Iris pigment epithelial cell (primary cell): Measurements from ENCODE around the gene MAS1L.

Experiments
- DNase-seq: peaks from one replicate; pipeline ENCODE4 v3.0.0-alpha.2; 2011; ENCODE audit warnings: low read depth

Gene MAS1L

GRCh38 chr6:29487660-29488059 lies at the start of gene MAS1L:
TSS of gene MAS1L (minus strand) at chr6:29487956. CDS start at chr6:29487902, 54 bp downstream.
- DNase-seq = no peak

DNA sequence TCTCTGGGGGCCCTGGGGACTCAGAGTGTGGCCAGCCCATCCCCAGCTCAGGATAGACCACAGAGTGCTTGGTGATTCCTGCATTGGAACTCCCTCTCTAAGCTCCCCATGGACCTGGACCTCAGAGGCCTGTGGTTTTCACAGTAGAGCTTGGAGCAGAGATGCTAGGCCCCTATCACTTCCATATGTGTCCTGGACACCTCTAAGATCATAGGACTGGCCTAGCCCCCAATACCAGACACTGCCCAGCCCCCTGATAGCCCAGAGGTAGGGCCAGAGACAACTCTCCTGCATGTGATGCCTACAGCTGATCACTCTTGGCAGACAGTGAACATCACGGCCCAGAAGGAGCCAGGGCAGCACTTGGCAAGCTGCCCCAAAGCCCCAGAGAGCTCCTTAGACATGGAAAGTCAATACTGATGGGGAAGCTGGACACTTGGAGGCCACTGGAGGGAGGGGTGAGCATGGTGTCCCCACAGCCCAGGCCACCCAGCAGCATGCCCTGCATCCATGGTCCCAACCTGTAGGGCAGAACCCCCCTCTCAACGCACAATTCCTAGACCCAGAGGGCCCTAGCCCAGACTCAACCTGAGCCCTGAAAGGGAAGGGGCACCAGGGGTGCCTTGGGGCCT lies 44.7 kb upstream of the MAS1L start:
- no peak for DNase-seq

GRCh38 chr6:29531668-29532067 lies 43.9 kb upstream of the MAS1L start:
- no peak for DNase-seq

DNA sequence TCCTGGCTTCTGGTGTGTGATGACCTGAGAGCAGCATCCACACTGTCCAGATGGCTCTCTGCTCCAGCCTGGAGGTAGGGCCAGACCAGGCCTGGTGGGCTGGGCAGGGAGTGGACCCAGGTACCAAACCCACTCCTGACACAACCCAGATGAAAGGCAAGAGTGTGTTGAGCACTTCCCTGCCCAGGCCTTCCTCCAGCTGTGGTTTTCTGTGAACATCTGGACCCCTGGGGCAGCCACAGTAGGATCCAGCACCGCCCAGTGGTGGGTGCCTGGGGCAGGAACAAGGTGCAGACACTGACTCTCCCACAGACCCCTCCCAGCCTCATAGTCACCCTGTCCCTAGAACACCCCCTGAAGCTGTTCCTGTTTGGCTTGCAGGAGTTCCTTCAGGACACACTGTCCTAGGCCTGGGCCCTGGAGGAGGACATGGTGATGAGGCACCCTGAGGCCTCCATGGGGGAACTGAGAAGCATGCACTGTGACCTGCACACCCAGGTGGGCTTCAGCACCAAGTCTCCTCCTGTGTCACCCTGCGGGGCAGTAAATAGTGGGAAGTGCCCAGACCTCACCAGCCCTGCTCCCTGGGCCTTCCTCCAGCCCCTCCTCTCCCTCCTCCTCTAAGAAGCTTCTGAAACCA lies 43.0 kb upstream of the MAS1L start:
- DNase-seq = no peak

DNA sequence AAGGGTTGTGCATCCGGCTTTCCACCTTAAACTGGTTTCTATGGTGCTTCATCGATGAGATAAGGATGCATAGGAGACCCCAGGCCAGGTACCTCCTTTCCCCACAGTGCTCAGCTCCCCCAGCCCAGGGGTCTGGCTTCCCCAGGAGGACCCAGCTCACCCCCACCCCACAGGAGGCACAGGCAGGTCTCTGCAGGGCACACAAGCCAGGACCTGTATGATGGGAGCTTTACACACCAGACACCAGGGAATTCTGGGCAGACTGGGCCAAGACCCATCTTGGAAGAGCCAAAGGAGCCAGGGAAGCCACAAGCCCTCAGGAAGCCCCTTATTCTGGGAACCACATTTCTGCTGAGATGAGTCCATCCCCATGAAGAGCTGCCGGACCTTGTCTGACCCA lies 42.2 kb upstream of the MAS1L start:
- no peak for DNase-seq

GRCh38 chr6:29528988-29529560 lies 41.3 kb upstream of the MAS1L start:
- no peak for DNase-seq

GRCh38 chr6:29528300-29528931 lies 40.7 kb upstream of the MAS1L start:
- DNase-seq = no peak

DNA sequence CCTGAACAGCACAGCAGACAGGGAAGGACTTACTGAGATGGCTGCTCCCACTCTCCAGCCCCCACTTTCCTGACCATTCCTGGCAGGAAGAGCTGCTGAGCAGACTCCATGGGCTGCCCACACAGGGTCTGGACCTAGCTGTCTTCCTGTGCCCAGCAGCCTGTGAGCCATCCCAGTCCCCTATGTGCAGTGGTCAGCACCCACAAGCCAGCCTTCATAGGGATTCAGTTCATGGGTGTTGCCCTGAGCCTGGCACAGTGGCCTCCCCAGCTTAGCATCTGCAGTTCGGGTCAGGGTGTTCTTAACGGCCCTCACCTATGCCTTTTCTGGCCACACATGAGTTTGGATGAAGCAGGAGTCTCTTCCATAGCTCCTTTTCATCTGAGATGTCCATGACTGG lies 39.8 kb upstream of the MAS1L start:
- DNase-seq = no peak

DNA sequence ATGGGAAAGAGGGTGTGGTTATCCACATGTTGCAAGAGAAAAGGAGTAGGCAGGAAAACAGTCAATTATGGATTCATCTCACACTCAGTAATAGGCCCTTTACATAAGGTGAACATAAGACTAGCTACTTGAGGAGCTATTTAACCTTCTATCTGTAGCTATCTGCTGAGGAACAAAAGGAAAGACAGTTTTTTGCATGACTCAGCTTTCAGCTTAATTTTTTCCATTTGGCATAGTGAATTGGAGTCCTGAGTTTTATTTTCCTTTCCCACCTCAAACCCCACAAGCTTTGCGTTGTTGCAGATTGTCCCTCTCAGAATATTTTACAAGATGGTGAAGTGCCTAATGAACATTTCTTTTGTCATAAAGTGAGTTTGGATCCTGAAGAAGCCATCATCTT lies 39.4 kb upstream of the MAS1L start:
- no peak for DNase-seq

- DNase-seq = no peak
Observed at GRCh38 chr6:29525311-29525639, 37.5 kb upstream of the MAS1L start.

DNA sequence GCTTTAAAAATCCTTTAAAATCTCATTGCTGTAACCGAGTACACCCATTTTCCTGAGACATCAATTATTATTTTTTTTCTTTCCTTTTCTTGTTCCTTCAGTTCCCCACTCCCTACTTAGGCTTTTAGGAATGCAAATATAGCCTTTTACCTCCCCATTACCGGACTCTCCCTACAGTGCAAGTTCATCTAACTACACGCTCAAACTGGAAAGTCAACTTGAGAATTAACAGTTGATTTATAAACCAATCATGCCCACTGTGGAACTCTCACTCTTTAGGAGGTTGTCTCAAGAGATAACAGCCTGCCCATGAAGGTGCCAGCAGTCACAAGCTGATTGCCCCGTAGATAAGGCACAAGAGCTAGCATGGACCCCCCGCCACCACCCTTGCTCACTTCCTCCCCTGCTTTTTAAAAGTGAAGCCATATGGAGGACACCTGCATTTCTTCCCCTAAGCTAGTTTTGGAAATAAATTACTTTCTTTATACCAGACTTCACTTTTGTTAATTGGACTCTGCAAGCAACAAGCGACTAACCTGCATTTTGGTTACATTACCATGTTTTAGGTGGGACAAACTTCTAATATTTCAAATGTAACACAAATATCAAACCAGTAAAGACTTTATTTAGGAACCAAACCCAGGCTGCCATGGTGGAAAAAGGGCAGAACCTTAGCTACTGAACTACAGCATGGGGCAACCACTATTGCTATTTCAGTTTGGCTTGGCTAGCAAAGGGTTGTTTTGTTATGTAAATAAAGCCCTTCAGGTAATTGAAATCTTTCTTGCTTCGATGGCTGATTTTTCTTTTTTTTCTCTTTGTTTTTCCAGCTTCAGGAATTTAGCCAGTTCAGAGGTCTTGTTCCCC lies 36.9 kb upstream of the MAS1L start:
- DNase-seq = no peak

DNA sequence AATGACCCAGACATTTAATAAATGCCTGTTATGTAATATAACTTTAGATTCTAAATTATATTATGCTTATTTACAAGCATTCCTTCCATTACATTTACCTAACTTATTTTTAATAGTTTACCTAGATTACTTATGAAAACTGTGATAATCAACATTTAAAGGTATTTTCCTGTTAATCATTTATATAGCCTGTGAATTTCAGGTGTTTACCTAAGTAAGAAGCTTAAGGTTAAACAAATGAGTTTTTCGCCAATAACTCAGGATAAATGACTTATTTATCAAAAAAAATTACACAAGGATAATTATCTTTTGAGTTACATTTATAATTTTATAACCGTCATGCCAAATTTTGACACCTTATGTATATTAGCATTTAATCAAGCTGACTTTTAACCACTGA lies 36.3 kb upstream of the MAS1L start:
- DNase-seq = no peak

- no peak for DNase-seq
Observed at GRCh38 chr6:29522227-29522626, 34.5 kb upstream of the MAS1L start.

- DNase-seq = no peak
Observed at GRCh38 chr6:29521006-29521680, 33.4 kb upstream of the MAS1L start.

- no peak for DNase-seq
Observed at GRCh38 chr6:29520232-29520631, 32.5 kb upstream of the MAS1L start.

DNA sequence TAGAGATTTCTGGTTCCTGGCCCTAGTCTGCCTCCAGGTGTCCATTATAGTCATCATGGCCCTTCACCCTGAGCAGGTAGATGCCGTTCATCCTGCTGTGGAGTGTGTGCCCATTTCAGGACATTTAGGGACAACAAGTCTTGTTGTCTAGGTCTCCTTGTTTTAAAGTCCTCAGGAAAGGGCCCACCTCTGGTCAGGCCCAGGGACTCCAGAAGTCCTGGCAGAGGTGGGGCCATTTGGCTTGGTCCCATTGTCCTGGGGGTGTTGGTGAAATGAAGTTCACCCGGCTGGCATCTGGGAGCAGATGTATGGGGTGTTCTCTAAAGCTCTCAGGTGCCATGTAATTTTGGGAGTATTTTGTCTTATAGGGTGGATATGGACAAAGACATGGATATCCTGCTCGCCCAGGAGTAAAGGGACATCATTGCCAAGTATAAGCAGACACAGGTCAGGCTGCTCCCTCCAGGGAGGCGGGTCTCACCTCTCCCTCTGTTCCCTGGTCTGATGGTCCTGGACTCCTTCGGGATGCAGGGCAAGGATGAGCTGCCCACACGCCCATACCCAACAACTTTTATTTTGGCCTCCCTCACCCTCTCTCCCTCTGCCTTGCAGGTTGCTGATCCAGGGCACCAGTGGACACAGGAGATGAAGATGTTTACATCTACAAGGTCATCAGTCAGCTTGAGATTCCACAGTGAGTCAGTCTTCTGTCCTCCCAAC lies 31.7 kb upstream of the MAS1L start:
- DNase-seq = no peak

DNA sequence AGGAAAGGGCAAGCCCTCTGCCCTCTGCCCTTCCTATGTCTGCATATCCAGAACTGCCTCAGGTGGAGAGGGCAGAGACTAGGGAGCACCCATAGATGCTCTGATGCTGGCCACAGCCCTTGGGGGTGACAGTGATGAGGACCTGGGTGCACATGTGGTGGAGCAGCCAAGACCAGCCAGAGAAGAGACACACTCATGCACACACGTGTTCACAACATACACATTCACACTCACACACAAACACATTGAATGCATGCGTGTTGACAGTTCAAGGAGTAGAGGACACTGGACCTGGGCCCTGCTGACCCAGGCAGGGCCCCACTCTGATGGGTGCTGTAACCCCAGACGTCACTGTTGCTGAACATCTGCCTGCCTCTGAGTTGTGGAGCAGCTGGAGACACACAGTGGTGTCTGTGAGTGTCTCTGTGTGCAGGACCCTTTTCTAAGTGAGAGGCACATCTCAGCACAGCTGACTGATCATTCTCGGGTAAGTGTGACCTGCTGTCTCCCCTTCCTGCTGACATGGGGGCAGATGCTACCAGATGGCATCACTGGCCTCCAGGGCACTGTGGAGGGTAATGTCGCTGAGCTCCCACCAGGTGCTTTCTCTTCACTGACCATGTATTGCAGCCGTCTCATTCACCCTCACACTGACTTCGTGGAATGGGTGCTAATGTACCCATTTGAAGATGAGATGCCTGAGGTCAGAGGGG lies 30.1 kb upstream of the MAS1L start:
- DNase-seq = no peak

DNA sequence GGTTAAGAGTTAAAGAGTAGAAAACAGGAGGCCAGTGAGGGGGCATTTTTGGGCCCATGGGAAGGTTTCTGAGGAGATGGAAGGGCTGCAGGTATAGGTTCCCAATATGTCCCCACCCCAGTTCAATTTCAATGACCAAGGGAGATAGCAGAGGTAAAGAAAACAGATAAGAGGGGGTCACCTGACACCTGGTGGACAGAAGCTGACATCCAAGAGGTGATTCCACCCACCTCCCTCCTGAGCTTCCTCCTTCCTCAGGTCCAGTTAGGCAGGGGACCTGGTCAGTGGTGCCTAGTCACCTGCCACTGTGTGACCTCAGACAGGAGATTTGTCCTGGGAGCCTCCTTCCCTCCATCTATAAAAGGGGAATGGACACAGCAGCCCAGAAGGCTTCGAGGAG lies 29.5 kb upstream of the MAS1L start:
- no peak for DNase-seq

DNA sequence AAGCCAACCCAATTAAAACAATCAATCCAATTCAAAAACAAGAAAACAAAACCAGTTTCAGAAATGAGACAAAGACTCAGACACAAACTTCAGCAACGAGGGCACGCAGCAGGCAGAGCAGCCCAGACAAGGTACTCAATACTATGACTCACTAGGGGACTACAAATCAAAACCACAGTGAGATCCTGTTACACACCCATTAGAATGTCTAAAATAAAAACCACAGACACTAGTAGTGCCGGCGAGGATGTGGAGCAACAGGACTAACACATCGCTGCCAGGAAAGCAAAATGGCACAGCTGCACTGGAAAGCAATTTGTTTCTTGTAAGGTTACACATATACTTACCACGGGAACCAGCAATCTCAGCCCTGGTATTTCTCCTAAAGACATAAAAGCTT lies 28.4 kb upstream of the MAS1L start:
- DNase-seq = peak; percentile 53

- no peak for DNase-seq
Observed at GRCh38 chr6:29510746-29511300, 23.1 kb upstream of the MAS1L start.
